Fibroblast of gingiva (primary cell): ENCODE measurements around the gene MYCN.

Experiments used
- DNase-seq: peaks from one replicate; pipeline ENCODE4 v3.0.0-alpha.2; 2011; ENCODE audit warnings: low read depth

The MYCN gene

GRCh38 chr2:15976354-15976753 is 36.0 kb downstream of the MYCN start:
- no peak for DNase-seq

- DNase-seq = no peak
Measured at GRCh38 chr2:15979051-15979758, 38.9 kb downstream of the MYCN start.

DNA sequence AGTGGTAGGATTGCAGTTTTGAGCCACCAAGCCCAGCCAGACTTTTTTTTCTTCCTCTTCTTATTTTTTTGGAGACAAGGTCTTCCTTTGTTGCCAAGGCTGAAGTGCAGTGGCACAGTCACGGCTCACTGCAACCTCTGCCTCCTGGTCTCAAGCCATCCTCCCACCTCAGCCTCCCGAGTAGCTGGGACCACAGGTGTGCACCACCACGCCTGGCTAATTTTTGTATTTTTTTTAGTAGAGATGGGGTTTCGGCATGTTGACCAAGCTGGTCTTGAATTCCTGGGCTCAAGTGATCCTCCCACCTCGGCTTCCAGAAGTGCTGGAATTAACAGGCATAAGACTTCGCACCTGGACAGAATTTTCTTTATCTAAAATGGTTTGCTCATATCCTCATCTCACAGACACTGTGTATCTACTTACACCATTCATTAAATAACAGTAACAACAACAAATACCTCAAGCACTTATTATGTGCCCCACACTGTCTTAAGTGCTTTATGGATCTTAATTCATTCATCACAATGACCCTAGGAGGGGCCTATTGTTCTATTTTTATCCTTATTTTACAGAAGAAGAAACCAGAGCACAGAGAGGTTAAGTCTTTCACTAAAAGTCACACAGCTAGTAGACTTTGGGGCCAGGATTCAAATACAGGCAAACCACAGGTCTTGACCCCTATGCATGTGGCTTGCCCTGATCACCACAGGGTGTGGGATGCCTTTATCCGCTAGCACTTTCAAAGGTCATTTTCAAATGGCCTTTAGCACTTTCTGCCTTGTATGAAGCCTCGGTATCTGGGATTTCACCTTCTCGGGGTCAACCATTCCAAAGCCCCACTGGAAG is 39.6 kb downstream of the MYCN start:
- DNase-seq = no peak

DNA sequence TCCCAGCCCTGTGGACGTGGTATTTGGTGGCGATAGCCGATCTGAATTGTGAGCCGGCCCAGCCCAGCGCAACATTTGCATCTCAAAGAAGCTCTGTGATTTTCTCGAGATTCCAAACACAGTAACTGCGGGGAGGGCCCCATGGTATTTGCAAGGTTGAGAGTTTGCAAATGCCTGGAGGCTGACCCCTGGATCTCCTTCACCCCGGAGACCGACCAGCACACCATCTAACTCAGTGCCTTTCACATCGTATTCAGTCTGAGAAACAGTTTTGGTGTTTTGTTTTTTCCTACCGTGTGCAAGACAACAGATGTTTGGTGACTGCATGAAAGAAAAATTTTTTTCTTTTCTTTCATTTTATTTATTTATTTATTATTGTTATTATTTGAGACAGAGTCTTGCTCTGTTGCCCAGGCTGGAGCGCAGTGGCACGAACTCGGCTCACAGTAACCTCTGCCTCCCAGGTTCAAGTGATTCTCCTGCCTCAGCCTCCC is 40.3 kb downstream of the MYCN start:
- no peak for DNase-seq

GRCh38 chr2:15981646-15982045 is 41.3 kb downstream of the MYCN start:
- DNase-seq = no peak

DNA sequence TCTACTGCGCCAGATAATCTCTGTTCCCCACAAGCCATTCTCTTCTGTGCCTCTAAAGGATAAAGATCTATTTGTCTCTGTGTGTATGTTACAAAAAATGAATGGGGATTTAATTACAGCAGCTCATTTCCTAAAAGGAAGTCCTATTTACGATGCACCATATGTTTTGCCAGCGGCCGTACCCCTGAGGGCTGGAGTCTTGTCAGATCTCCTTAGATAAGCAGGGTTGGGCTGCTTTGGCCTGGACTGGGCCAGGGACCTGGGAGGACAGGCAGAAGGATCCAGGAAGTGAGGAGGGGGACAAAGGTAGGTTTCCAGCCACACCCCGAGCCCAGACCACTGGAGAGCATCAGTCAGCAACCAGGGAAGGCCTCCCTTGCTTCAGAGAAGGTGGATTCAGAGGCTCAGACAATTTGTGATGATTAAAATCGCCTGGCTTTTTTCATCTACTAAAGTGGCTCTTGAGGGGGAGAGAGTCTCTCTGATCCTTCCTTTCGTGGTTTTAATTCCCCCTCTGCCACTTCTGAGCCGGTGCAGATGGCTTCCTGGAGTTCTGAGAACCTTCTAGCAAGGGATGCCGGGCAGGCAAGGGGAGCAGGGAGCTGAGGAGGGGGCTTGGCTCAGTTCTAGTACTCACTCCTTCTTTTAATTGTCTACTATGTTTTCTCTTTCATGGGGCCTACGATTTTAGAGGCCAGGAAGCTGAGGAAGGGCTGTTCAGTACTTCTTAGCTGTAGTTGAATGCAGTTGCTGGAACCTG is 42.1 kb downstream of the MYCN start:
- DNase-seq = no peak

DNA sequence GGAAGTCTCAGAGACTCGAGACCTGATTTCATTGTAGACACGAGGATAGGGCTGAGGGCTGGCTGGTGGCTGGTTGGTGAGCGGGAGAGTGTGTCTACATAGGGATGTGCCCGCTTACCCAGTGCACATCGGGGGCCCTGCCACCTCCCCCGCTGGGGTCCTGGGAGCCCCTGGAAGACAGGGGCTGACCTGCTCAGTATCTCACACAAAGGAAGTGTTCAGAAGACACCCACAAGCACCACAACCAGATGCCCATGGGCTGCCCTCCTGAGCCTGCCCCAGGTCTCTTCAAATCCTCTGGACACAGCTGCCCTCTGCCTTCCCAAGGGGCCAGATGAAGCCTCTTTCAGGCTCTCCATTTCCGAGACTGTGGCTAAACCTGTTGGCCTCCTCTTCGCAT is 43.1 kb downstream of the MYCN start:
- DNase-seq = no peak

GRCh38 chr2:15984368-15985255 is 44.3 kb downstream of the MYCN start:
- no peak for DNase-seq

- DNase-seq = no peak
Measured at GRCh38 chr2:15985531-15985930, 45.2 kb downstream of the MYCN start.

GRCh38 chr2:15986068-15986560 is 45.8 kb downstream of the MYCN start:
- no peak for DNase-seq

GRCh38 chr2:15986644-15987043 is 46.3 kb downstream of the MYCN start:
- no peak for DNase-seq

- no peak for DNase-seq
Measured at GRCh38 chr2:15988733-15989132, 48.4 kb downstream of the MYCN start.

GRCh38 chr2:15989559-15989958 is 49.2 kb downstream of the MYCN start:
- no peak for DNase-seq

DNA sequence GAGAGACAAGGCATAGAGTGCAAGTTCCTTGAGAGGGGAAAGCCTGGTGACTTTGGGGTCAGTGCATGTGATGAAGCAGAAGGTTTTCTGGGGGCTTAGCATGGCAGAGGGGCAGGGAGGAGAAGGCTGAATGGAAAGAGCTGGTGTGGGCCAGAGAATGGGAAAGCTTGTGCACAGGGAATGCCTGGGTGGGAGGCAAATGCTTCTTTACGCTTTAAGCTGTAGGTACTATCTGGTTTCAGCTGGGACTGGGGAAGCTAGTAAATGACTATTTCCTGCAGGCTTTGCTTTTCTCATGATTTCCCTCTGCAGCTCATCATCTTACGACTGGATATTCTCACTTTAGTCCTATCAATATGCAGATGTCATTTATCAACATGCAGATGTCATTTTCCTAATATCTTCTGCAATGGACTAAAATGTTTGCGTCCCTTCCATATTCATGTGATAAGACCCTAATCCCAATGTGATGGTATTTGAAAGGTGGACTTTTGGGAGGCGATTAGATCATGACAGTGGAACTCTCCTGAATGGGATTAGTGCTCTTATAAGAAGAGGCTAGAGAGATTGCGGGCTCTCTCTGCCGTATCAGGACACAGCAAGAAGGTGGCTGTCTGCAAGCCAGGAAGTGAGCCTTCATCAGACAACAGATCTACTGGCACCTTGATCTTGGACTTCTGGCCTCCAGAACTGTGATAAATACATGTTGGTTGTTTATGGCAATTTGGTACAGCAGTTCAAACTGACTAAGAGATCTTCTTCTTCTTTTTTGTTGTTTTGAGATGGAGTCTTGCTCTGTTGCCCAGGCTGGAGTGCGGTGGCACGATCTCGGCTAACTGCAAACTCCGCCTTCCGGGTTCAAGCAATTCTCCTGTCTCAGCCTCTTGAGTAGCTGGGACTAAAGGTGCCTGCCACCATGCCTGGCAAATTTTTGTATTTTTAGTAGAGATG is 50.1 kb downstream of the MYCN start:
- no peak for DNase-seq

- DNase-seq = no peak
Measured at GRCh38 chr2:15991231-15991630, 50.9 kb downstream of the MYCN start.

DNA sequence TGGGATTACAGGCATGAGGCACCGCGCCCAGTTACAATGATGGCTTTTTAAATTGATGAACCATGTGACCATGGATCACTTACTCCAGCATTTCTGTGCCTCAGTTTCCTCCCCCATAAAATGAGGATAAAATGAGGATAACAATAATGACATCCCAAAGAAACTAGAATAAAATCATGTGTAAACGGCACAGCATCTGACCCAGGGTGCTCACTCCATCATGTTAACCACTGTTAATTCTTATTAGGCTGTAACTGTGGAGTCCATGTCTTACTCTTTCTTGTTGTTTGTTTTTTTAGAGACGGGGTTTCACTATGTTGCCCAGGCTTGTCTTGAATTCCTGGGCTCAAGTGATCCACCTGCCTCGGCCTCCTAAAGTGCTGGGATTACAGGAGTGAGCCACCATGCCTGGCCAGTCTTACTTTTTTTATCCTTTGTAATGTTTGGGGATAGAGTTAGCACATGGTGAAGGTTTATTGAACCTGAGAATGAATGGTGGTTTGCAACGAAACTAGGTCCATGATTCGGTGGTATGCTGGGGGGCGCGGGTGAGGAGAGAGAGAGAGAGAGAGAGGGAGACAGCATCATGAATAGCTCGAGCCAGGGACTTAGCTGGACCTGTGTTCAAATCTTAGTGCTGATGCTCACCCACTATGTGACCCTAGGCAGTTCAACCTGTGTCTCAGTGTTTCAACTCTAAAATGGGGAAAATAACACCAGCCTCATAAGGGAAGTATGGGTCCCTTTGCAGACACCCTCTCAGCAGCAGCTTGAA is 52.3 kb downstream of the MYCN start:
- no peak for DNase-seq

GRCh38 chr2:15993232-15993610 is 52.9 kb downstream of the MYCN start:
- no peak for DNase-seq

DNA sequence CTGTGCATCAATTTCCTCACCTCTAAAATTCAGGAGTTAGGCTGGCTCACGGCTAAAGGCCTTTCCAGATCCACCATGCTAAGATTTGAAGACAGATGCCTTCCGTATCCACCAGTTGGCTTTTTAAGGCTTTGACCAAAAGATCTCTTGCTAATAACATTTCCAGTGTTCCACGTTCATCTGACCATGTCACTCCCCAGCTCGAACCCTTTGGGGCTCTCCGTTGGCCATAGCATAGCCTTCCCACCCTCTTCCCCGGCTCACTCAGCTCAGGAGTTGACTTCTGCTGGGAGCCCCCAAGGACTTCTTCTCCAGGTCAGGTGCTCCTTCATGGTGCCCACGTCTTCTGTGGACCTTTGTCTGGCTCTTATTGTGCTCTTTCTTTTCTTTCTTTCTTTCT is 53.3 kb downstream of the MYCN start:
- no peak for DNase-seq

GRCh38 chr2:15995603-15996002 is 55.3 kb downstream of the MYCN start:
- DNase-seq = no peak
